Body of pancreas (tissue), 4 donors: ENCODE measurements around the gene NCAN.

ENCODE experiments used
- POLR2A ChIP-seq, 3 donors: fragments of 450-650 bp; IDR thresholded peaks; one replicate each; pipeline ENCODE4 v1.6.1; 2016; ENCODE audit warnings: antibody characterized with exemption in 3 of 3, mild to moderate bottlenecking in 2 of 3
- TF ChIP-seq, protein P1 (sequence below), 7 experiments: fragments of 450-650 bp in 4 of 7; fragments of 200-600 bp in 3 of 7; sonication (generic) in 3 of 7; IDR thresholded peaks; one replicate each; pipeline ENCODE4 v1.5.1; 2016 to 2019; ENCODE audit warnings: antibody characterized with exemption in 7 of 7

DNA sequence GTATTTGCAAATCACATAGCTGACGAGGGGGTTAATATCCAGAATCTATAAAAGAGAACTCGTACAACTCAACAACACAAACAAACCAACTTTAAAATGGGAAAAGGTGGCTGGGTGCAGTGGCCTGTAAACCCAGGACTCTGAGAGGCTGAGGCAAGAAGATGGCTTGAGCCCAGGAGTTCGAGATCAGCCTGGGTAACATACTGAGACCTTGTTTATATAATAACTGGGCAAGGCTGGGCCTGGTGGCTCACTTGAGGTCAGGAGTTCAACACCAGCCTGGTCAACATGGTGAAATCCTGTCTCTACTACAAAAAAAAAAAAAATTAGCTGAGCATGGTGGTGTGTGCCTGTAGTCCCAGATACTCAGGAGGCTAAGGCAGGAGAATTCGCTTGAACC is 83.2 kb downstream of the NCAN start:
- TF ChIP-seq, protein P1, sequence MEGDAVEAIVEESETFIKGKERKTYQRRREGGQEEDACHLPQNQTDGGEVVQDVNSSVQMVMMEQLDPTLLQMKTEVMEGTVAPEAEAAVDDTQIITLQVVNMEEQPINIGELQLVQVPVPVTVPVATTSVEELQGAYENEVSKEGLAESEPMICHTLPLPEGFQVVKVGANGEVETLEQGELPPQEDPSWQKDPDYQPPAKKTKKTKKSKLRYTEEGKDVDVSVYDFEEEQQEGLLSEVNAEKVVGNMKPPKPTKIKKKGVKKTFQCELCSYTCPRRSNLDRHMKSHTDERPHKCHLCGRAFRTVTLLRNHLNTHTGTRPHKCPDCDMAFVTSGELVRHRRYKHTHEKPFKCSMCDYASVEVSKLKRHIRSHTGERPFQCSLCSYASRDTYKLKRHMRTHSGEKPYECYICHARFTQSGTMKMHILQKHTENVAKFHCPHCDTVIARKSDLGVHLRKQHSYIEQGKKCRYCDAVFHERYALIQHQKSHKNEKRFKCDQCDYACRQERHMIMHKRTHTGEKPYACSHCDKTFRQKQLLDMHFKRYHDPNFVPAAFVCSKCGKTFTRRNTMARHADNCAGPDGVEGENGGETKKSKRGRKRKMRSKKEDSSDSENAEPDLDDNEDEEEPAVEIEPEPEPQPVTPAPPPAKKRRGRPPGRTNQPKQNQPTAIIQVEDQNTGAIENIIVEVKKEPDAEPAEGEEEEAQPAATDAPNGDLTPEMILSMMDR (IDR thresholded peaks at IDR 0.05), result no peak
- no peak for TF ChIP-seq POLR2A (IDR thresholded peaks at IDR 0.05)
